HG03571 (cell line): ENCODE measurements around the gene POLE.
"Not testable (repeated sequence)": the region's sequence is repeated elsewhere in the genome, so short reads cannot be mapped to it uniquely, and the experiment has no call there.

ENCODE experiments used
- ATAC-seq: cut with Tn5 transposase; IDR thresholded peaks from one replicate; pipeline ENCODE4 v1.9.1; 2021; ENCODE audit not compliant: unreplicated experiment

POLE gene

DNA sequence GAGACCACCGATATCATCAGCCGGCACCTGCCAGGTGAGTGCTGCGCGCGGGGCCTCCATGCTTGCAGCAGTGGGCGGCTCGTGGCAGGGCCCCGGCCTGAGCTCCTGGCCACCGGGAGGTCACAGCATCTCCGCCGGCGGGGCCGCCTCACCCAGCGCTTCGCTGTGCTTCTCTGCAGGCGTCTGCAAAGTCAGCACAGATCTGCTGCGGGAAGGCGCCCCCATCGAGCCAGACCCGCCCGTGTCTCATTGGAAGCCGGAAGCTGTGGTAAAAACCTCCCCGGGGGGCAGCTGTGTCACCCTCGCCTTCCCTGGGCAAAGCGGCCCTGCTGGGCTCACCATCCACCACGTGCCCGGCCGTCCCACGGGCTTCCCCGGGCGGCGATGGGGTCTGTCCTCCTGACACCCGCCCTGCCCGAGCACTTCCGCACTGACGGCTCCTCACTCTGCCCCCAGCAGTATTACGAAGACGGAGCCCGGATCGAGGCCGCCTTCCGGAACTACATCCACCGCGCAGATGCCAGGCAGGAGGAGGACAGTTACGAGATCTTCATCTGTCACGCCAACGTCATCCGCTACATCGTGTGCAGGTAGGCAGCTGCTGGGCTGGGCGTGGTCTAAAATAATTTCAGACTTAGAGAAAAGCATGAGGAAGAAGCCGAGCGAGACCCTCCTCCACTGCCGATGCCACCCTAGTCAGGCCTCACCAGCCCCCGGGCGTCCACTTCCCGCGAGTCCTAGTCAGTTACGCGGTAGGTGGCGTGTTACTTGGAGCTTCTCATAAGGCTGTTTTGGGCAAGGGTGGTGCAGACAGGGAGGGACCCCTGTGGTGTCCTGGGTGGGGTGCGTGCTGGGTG is 30.6 kb upstream of the POLE start:
- ATAC-seq, result no peak

DNA sequence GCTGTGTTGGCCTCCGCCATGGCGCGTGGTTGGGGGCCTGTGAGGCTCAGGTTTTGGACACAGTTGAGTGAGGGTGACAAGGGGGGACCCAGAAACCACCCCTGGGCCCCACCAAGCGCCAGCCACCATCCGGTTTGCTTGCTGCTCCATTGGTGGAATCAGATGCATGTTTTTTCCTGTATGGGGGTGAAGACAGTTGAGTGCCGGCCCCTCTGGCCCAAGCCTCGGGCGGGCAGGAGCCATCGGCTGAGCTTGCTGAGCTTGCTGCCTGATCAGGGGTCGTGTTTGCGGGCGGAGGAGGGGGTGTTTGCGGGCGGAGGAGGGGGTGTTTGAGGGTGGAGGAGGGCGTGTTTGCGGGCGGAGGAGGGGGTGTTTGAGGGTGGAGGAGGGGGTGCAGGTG is 29.9 kb upstream of the POLE start:
- ATAC-seq, result no peak

GRCh38 chr12:132716356-132716755 is 29.2 kb upstream of the POLE start:
- no peak for ATAC-seq

DNA sequence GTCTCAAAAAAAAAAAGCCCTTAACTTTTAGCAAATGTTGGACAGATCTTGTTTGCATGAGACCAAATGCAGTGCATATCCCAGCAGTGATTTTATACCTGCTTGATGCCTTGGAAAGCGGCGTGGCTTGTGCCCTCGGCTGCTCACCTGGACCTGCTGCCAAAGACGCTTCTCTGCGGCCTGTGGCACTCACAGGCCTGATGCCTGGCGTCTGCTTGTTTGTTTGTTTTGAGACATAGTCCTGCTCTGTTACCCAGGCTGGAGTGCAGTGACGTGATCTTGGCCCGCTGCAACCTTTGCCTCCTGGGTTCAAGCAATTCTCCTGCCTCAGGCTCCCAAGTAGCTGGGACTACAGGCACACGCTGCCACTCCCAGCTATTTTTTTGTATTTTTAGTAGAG is 28.7 kb upstream of the POLE start:
- no peak for ATAC-seq

DNA sequence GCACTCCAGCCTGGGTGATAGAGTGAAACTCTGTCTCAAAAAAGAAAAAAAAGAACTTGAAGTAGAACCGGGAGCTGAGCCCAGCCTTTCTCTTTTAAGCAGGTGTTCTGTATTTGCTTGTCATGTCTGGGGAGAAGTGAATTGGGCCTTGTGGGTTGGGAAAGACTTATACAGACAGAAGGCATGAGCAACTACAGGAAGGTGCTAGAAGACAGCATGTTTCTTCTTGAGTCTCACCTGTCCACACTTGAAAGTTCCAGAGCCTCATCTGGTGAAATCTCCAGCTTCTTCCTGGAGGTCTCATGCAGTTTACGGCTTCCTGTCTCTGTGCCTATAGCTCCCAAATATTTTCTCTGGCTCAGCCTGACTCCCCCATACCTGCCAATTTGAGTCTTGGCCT is 26.0 kb upstream of the POLE start:
- no peak for ATAC-seq

GRCh38 chr12:132711080-132711843 is 24.1 kb upstream of the POLE start:
- peak; percentile 25 for ATAC-seq

DNA sequence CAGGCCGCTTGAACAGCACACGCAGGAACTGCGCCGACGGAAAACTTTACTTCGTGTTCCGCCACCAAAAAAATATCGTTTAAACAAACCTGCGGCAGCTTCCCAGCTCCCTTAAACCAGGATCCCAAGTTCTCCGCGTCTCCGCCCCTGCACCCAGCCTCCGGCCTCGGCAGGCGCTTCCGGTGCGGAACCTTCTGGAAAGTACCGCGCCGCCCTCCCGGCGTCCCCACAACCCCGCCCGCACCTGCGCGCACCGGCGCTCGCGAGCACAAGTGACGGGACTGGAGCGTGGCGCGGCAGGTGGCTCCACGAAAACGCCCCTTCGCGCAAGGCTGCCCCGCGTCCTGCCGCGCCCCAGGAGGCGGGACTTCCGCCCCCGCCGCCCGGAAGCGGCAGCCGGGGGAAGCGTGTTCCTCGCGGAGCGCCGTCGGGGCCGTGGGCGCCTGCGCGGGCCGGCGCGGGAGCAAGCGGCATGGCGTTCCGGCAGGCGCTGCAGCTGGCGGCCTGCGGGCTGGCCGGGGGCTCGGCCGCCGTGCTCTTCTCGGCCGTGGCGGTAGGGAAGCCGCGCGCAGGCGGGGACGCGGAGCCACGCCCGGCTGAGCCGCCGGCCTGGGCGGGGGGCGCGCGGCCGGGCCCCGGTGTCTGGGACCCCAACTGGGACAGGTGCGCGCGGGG is 23.4 kb upstream of the POLE start, which contains the start of gene PGAM5:
Gene PGAM5, plus strand, starts transcription at position 438 of the 675 bp plus-strand sequence. Its CDS starts 35 bp downstream, at position 473.
- peak; percentile 90 for ATAC-seq

GRCh38 chr12:132710043-132710404 is 22.9 kb upstream of the POLE start:
- peak; percentile 21 for ATAC-seq

GRCh38 chr12:132708150-132708549 is 21.0 kb upstream of the POLE start:
- ATAC-seq, result no peak

GRCh38 chr12:132707241-132707640 is 20.1 kb upstream of the POLE start:
- no peak for ATAC-seq

GRCh38 chr12:132703641-132704040 is 16.5 kb upstream of the POLE start:
- no peak for ATAC-seq

DNA sequence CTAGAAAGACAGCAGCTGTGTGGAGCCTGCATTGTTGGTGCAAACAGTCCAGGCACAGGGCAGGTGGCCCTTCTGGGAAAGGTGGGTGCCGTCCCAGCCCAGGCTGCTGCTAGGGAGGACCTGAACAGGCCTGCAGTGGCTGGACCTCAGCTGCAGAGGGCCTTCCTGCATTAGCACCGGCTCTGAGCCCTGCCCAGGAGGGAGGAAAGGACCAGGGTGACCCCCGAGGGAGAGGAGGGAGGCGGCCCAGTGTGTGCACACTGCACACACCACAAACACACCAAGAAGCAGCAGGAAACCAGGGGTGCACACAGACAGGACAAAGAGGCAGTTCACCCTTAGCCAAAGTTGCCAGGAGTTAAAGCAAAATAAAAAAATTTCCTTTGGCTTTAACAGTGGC is 15.5 kb upstream of the POLE start:
- no peak for ATAC-seq

DNA sequence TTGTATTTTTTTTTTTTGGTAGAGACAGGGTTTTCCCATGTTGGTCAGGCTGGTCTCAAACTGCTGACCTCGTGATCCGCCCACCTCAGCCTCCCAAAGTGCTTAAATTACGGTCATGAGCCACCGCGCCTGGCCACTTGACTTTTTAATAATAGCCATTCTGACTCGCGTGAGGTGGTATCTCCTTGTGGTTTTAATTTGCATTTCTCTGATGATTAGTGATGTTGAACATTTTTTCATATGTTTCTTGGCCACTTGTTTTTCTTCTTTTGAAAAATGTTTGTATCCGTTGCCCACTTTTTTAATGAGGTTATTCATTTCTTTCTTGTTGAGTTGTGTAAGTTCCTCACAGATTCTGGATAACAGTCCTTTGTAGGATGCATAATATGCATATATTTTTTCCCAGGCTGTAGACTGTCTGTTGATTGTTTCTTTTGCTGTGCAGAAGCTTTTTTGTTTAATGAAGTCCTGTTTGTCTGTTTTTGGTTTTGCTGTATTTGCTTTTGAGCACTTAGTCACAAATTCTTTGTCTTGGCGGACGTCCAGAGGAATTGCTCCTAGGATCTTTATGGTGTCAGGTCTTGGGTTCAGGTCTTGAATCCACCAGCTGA is 13.2 kb upstream of the POLE start:
- ATAC-seq, result no peak

DNA sequence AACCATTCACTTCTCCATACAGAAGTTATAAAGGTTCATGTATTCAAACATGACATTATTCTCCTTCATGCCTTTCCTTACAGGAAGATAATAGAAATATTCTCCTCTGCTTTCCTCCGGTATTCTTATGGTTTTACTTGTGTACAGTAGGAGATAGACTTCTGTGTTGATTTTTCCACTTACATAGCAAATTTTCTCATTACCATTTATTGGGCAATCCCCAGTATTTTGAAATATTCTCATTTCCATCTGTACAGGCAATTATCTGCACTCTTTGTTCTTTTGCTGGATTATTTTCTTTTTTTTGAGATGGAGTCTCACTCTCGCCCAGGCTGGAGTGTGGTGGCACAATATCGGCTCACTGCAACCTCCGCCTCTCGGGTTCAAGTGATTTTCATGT is 11.2 kb upstream of the POLE start:
- no peak for ATAC-seq

DNA sequence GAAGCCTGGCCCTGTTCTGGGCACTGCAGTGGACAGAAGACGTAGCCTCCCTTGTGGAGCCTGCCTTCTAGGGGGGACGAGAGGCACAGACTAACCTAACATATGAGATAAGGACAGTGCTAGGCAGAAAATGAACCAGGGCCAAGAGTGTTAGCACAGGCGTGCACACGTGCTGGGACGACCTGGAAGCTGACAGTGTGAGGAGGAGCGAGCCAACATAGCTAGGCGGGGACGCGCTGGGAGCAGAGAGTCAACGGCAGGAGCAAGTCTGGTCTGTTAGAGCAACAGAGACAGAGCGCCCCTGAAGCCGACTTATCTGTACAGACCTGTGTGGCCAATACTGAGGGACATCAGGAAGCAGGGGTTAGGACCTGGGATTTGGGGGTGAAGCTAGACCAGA is 8.3 kb upstream of the POLE start:
- no peak for ATAC-seq

DNA sequence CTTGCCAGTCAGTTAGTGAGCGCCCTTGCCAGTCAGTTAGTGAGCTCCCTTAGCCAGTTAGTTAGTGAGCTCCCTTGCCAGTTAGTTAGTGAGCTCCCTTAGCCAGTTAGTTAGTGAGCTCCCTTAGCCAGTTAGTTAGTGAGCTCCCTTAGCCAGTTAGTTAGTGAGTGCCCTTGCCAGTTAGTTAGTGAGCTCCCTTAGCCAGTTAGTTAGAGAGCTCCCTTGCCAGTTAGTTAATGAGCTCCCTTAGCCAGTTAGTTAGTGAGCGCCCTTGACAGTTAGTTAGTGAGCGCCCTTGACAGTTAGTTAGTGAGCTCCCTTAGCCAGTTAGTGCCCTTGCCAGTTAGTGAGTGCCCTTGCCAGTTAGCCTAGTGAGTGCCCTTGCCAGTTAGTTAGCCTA is 7.7 kb upstream of the POLE start:
- ATAC-seq, result not testable (repeated sequence)

DNA sequence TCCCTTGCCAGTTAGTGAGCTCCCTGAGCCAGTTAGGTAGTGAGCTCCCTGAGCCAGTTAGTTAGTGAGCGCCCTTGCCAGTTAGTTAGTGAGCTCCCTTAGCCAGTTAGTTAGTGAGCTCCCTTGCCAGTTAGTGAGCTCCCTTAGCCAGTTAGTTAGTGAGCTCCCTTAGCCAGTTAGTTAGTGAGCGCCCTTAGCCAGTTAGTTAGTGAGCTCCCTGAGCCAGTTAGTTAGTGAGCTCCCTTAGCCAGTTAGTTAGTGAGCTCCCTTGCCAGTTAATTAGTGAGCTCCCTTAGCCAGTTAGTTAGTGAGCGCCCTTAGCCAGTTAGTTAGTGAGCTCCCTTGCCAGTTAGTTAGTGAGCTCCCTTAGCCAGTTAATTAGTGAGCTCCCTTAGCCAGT is 4.9 kb upstream of the POLE start:
- ATAC-seq, result not testable (repeated sequence)

GRCh38 chr12:132690112-132690511 is 3.0 kb upstream of the POLE start:
- no peak for ATAC-seq

- ATAC-seq, result no peak
These were observed 2.1 kb upstream of the POLE start for GRCh38 chr12:132689227-132689626.

- ATAC-seq, result peak; percentile 24
These were observed 324 bp downstream of the POLE start for GRCh38 chr12:132686825-132687210.

GRCh38 chr12:132685400-132685799 is 1.7 kb downstream of the POLE start:
- ATAC-seq, result no peak
